WERI-Rb-1 (cell line): ENCODE results near the gene NHSL1.
A peak's percentile ranks its signal among the peaks of the same experiment; 100 is the strongest.

Experiments
- DNase-seq: peaks from one replicate; pipeline ENCODE4 v3.0.0-alpha.2; 2020
- H3K27ac ChIP-seq: fragments of 250-450 bp; sonication (Bioruptor Pico); 2 replicates; pipeline ENCODE4 v1.5.1; 2020; ENCODE audit warnings: mild to moderate bottlenecking, moderate library complexity
- H3K27me3 ChIP-seq: fragments of 250-450 bp; sonication (Bioruptor Pico); 2 replicates; pipeline ENCODE4 v1.5.1; 2021; ENCODE audit warnings: mild to moderate bottlenecking, low read depth, moderate library complexity; ENCODE audit not compliant: insufficient read depth, severe bottlenecking
- H3K36me3 ChIP-seq: fragments of 250-450 bp; sonication (Bioruptor Pico); 2 replicates; pipeline ENCODE4 v1.5.1; 2020; ENCODE audit warnings: mild to moderate bottlenecking, moderate library complexity
- H3K4me3 ChIP-seq: 2 replicates; pipeline ENCODE4 v1.5.1; 2011; ENCODE audit warnings: low read depth, mild to moderate bottlenecking, control low read depth, low read length
- H3K9me3 ChIP-seq: fragments of 250-450 bp; sonication (Bioruptor Pico); 2 replicates; pipeline ENCODE4 v1.5.1; 2021; ENCODE audit warnings: mild to moderate bottlenecking, moderate library complexity; ENCODE audit not compliant: severe bottlenecking
- CTCF ChIP-seq: IDR thresholded peaks from 2 replicates; pipeline ENCODE4 v1.5.1; 2011; ENCODE audit warnings: low read depth, mild to moderate bottlenecking, control low read depth, inconsistent platforms, low read length

The NHSL1 gene

GRCh38 chr6:138514860-138515540 is 15.7 kb upstream of the NHSL1 start:
- H3K36me3 ChIP-seq, result no peaks in the 10 kb centered on the region
- no peak for DNase-seq
- no peak overlapping the region for H3K27ac ChIP-seq
- TF ChIP-seq CTCF, result no peak
- H3K27me3 ChIP-seq, result no peaks in the 10 kb centered on the region
- H3K9me3 ChIP-seq, result peaks cover 3% of the 10 kb centered on the region
- H3K4me3 ChIP-seq, result no peak overlapping the region

- no peaks in the 10 kb centered on the region for H3K9me3 ChIP-seq
- no peaks in the 10 kb centered on the region for H3K36me3 ChIP-seq
- H3K27me3 ChIP-seq, result no peaks in the 10 kb centered on the region
- no peak for DNase-seq
- TF ChIP-seq CTCF, result no peak
- no peak overlapping the region for H3K4me3 ChIP-seq
- no peak overlapping the region for H3K27ac ChIP-seq
These were observed 13.3 kb upstream of the NHSL1 start for GRCh38 chr6:138512609-138513008.

- H3K27me3 ChIP-seq, result no peaks in the 10 kb centered on the region
- no peak overlapping the region for H3K27ac ChIP-seq
- no peak for TF ChIP-seq CTCF
- H3K9me3 ChIP-seq, result no peaks in the 10 kb centered on the region
- no peaks in the 10 kb centered on the region for H3K36me3 ChIP-seq
- H3K4me3 ChIP-seq, result no peak overlapping the region
- no peak for DNase-seq
These were observed 10.8 kb upstream of the NHSL1 start for GRCh38 chr6:138510093-138510492.

- no peak overlapping the region for H3K4me3 ChIP-seq
- H3K36me3 ChIP-seq, result no peaks in the 10 kb centered on the region
- H3K27ac ChIP-seq, result no peak overlapping the region
- H3K9me3 ChIP-seq, result no peaks in the 10 kb centered on the region
- H3K27me3 ChIP-seq, result no peaks in the 10 kb centered on the region
- DNase-seq, result peak; percentile 70
- TF ChIP-seq CTCF, result peak; percentile 71
These were observed 10.1 kb upstream of the NHSL1 start for GRCh38 chr6:138509371-138509770.

GRCh38 chr6:138508676-138508988 is 9.3 kb upstream of the NHSL1 start:
- Histone ChIP-seq H3K4me3 (no peak overlapping the region), H3K36me3 (no peaks in the 10 kb centered on the region)

More at GRCh38 chr6:138508676-138508988, 9.3 kb upstream of the NHSL1 start:
- no peaks in the 10 kb centered on the region for H3K27me3 ChIP-seq
- no peak for TF ChIP-seq CTCF
- peak overlapping the region; percentile 9; the same call in 1 of the 2 replicates for H3K27ac ChIP-seq
- DNase-seq, result no peak
- H3K9me3 ChIP-seq, result no peaks in the 10 kb centered on the region
